Cardiac fibroblast (primary cell): ENCODE measurements around the gene GDF15.
A peak's percentile ranks its signal among the peaks of the same experiment; 100 is the strongest.

Source experiments
- DNase-seq, 2 donors: peaks; one replicate each; pipeline versions ENCODE4 v3.0.0 to v3.0.0-alpha.2; 2010; ENCODE audit warnings: low read depth in 2 of 2
- H3K4me3 ChIP-seq, 2 donors: replicated peaks in 1 of 2; 1 replicate in 1 of 2; 2 replicates in 1 of 2; pipeline ENCODE4 v1.5.1; 2011; ENCODE audit warnings: low read depth in 2 of 2, low read length in 2 of 2, mild to moderate bottlenecking in 2 of 2, moderate library complexity in 1 of 2
- TF ChIP-seq, protein P1 (sequence below): IDR thresholded peaks from one replicate; pipeline ENCODE4 v1.5.1; 2011; ENCODE audit warnings: low read depth, mild to moderate bottlenecking, low read length, inconsistent platforms

GDF15 gene

GRCh38 chr19:18406749-18407148 is 20.8 kb downstream of the GDF15 start:
- TF ChIP-seq, protein P1, sequence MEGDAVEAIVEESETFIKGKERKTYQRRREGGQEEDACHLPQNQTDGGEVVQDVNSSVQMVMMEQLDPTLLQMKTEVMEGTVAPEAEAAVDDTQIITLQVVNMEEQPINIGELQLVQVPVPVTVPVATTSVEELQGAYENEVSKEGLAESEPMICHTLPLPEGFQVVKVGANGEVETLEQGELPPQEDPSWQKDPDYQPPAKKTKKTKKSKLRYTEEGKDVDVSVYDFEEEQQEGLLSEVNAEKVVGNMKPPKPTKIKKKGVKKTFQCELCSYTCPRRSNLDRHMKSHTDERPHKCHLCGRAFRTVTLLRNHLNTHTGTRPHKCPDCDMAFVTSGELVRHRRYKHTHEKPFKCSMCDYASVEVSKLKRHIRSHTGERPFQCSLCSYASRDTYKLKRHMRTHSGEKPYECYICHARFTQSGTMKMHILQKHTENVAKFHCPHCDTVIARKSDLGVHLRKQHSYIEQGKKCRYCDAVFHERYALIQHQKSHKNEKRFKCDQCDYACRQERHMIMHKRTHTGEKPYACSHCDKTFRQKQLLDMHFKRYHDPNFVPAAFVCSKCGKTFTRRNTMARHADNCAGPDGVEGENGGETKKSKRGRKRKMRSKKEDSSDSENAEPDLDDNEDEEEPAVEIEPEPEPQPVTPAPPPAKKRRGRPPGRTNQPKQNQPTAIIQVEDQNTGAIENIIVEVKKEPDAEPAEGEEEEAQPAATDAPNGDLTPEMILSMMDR: no peak

DNA sequence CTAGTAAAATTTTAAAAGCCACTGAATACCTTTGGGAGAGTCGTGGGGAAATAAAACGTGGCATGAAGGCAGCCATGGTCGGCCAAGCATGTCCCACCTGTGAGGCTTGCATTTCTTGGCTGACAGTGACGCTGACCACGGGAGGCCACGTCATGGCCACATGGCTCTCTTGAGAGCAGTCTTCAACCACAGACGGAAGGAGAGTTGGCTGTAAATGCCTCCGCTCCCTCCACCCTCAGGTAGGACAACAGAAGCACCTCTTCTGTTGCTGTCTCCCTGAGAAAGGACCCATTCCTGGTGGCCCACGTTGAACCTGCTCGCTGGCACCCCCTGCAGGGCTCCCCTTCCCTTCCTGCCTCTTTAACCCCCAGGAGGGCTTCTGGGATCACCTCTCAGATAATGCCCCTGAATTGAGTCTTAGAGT is 22.1 kb downstream of the GDF15 start:
- no peak overlapping the region for H3K4me3 ChIP-seq
- no peak for DNase-seq
- TF ChIP-seq, protein P1: peak; percentile 46

More at GRCh38 chr19:18406749-18407148, 20.8 kb downstream of the GDF15 start:
- no peak for DNase-seq
- H3K4me3 ChIP-seq: no peak overlapping the region

- no peak for DNase-seq
- TF ChIP-seq, protein P1: no peak
- no peak overlapping the region for H3K4me3 ChIP-seq
Observed at GRCh38 chr19:18412610-18413239, 26.8 kb downstream of the GDF15 start.

DNA sequence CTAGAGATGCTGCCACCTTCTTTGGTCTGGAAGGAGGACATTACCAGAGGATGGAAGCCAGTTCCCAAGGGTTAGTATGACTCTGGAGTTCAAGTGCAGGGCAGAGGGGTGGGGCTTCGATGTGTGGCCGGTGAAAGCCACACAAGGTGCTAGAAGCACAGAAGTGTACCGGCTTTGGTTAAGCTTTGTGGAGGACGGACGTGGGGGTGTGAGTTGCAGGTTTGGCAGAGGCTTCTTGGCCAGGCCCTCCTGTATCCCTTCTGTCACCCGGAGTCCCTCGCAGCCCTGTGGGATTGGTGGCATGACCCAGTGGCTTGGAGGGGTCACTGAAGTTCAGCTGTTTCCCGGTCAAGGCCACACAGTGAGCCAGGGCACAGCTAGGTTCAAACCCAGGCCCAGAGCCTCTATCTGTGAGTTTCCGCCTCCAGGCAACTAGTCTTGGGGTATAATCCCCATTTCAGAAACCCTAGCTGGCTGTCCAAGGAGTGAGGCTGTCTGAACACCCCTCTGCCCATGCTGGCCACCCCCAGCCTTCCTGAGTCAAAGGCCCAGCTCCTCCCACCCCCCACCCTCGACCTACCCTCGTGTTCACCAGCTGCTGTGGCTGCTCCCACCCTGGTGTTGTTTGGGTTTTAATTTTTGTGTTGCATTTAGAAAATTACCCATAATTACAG is 28.7 kb downstream of the GDF15 start:
- peak overlapping the region; percentile 30 to 48 for H3K4me3 ChIP-seq
- DNase-seq: peak in 1 of 2 donors; percentile 45
- TF ChIP-seq, protein P1: no peak

GRCh38 chr19:18415178-18415867 is 29.4 kb downstream of the GDF15 start:
- peak; percentile 80 to 96 for DNase-seq
- TF ChIP-seq, protein P1: no peak
- H3K4me3 ChIP-seq: peak overlapping the region; percentile 30 to 48

- TF ChIP-seq, protein P1: no peak
- peak overlapping the region; percentile 17 to 33 for H3K4me3 ChIP-seq
- DNase-seq: peak; percentile 92 to 96
Observed at GRCh38 chr19:18416778-18417249, 30.9 kb downstream of the GDF15 start.
